Right kidney (tissue), 1 donor: ENCODE data around the gene DOHH.

Experiments used
- DNase-seq: peaks from one replicate; pipeline ENCODE4 v3.0.0-alpha.2; 2016

Gene DOHH

GRCh38 chr19:3441089-3441985 lies 59.1 kb downstream of the DOHH start:
- DNase-seq = no peak
